GM19035 (cell line): ENCODE data around the gene RNF207.

Experiments used
- ATAC-seq: cut with Tn5 transposase; IDR thresholded peaks from one replicate; pipeline ENCODE4 v1.9.1; 2021; ENCODE audit not compliant: unreplicated experiment

RNF207 gene

GRCh38 chr1:6174621-6175410 lies 31.1 kb upstream of the RNF207 start:
- no peak for ATAC-seq

- ATAC-seq, result no peak
Observed at GRCh38 chr1:6175411-6175828, 30.5 kb upstream of the RNF207 start.

GRCh38 chr1:6176779-6177178 lies 29.1 kb upstream of the RNF207 start:
- no peak for ATAC-seq

GRCh38 chr1:6177681-6178380 lies 28.1 kb upstream of the RNF207 start:
- ATAC-seq, result no peak

GRCh38 chr1:6178751-6179563 lies 27.0 kb upstream of the RNF207 start:
- no peak for ATAC-seq

- ATAC-seq, result no peak
Observed at GRCh38 chr1:6179564-6180175, 26.2 kb upstream of the RNF207 start.

GRCh38 chr1:6180268-6180706 lies 25.6 kb upstream of the RNF207 start, which contains the start of gene CHD5:
Gene CHD5 (minus strand): TSS chr1:6180321. CDS start chr1:6180023, 298 bp downstream.
- ATAC-seq, result no peak

GRCh38 chr1:6180707-6181311 lies 25.1 kb upstream of the RNF207 start:
- ATAC-seq, result no peak

- no peak for ATAC-seq
Observed at GRCh38 chr1:6181347-6181770, 24.6 kb upstream of the RNF207 start.

- ATAC-seq, result no peak
Observed at GRCh38 chr1:6183520-6183989, 22.4 kb upstream of the RNF207 start.

GRCh38 chr1:6184083-6184783 lies 21.7 kb upstream of the RNF207 start:
- no peak for ATAC-seq

- no peak for ATAC-seq
Observed at GRCh38 chr1:6185151-6185550, 20.8 kb upstream of the RNF207 start.

GRCh38 chr1:6185635-6186382 lies 20.1 kb upstream of the RNF207 start:
- no peak for ATAC-seq

GRCh38 chr1:6188466-6188865 lies 17.5 kb upstream of the RNF207 start:
- ATAC-seq, result no peak

GRCh38 chr1:6191968-6192367 lies 14.0 kb upstream of the RNF207 start:
- no peak for ATAC-seq

GRCh38 chr1:6197746-6198427 lies 8.0 kb upstream of the RNF207 start:
- no peak for ATAC-seq

- peak; percentile 30 for ATAC-seq
Observed at GRCh38 chr1:6198646-6199297, 7.1 kb upstream of the RNF207 start.
